ENCODE data around the gene PLXNB2.

The PLXNB2 gene

GRCh38 chr22:50309601-50309991, 2.1 kb upstream of the PLXNB2 start:
- Histone ChIP-seq H3K4me1 (ENCODE audit: insufficient read depth, low read length) (peaks cover 17% of the 10 kb centered on the region), H3K79me2 (ENCODE audit: insufficient read depth, low read length) (no peaks in the 10 kb centered on the region), H3K27ac (ENCODE audit: low read length) (no peak overlapping the region), H3K36me3 (ENCODE audit: insufficient read depth, low read length) (no peaks in the 10 kb centered on the region), H3K27me3 (ENCODE audit: insufficient read depth, low read length, poor library complexity) (peaks cover 26% of the 10 kb centered on the region), H3K4me3 (ENCODE audit: low read depth in 1 of 2, low read length in 2 of 2) (no peak overlapping the region), H3K9ac (ENCODE audit: low read depth, low read length) (no peak overlapping the region), H4K20me1 (ENCODE audit: insufficient read depth, low read length) (peaks cover 21% of the 10 kb centered on the region), H3K4me2 (ENCODE audit: insufficient read depth, low read length) (no peak overlapping the region), H3K9me3 (ENCODE audit: insufficient read depth, low read length, severe bottlenecking) (no peaks in the 10 kb centered on the region), H2AFZ (ENCODE audit: low read depth, low read length) (no peak overlapping the region)
- DNase-seq (no peak), ATAC-seq (ENCODE audit: insufficient read depth, low read depth) (no peak)
- TF ChIP-seq CTCF (IDR thresholded peaks at IDR 0.05; ENCODE audit: borderline replicate concordance, extremely low read depth, low read length, poor library complexity, severe bottlenecking): no peak
- TF ChIP-seq EZH2 (IDR thresholded peaks at IDR 0.05; ENCODE audit: borderline replicate concordance, low read depth, low read length, severe bottlenecking): no peak

DNA sequence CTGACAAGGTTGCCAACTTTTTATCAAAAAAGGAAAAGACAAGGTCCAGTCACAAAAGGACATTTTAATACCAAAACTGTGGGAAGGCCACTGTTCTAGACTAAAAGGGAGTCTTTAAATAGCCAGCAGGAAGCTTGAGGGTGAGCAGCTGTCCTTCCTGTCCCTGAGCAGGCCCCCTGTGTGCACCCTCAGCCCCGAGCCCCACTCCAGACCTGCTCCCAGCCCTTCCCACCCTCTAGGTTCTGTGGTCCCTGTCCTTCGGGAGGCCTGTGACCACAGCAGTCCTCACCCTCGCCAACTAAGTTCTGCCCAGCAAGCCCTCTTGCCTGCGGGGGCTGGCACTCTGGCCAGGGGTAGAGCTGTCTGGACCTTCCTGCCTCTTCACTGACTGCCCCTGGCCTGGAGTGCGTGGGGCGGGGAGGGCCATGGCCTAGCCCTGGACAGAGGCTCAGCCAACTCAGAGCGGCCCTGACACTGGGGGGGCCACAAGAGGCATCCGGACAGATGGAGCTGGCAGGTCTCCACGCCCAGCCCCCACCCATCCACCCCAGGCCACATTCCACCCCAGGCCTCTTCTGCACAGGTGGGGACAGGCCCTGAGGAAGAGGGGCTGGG, 1.6 kb upstream of the PLXNB2 start:
- peaks cover 15% of the 10 kb centered on the region for H3K4me1 ChIP-seq (ENCODE audit: insufficient read depth, low read length)
- DNase-seq: no peak

GRCh38 chr22:50308597-50308935, 1.1 kb upstream of the PLXNB2 start:
- H3K36me3 ChIP-seq (ENCODE audit: insufficient read depth, low read length): no peaks in the 10 kb centered on the region
- H3K4me2 ChIP-seq (ENCODE audit: insufficient read depth, low read length): no peak overlapping the region
- DNase-seq: no peak
- peaks cover 15% of the 10 kb centered on the region for H3K4me1 ChIP-seq (ENCODE audit: insufficient read depth, low read length)
- H3K79me2 ChIP-seq (ENCODE audit: insufficient read depth, low read length): no peaks in the 10 kb centered on the region
- ATAC-seq (ENCODE audit: insufficient read depth, low read depth): no peak
- H2AFZ ChIP-seq (ENCODE audit: low read depth, low read length): no peak overlapping the region
- H3K9ac ChIP-seq (ENCODE audit: low read depth, low read length): no peak overlapping the region
- H4K20me1 ChIP-seq (ENCODE audit: insufficient read depth, low read length): peaks cover 25% of the 10 kb centered on the region
- TF ChIP-seq CTCF (IDR thresholded peaks at IDR 0.05; ENCODE audit: borderline replicate concordance, extremely low read depth, low read length, poor library complexity, severe bottlenecking) (no peak), EZH2 (IDR thresholded peaks at IDR 0.05; ENCODE audit: borderline replicate concordance, low read depth, low read length, severe bottlenecking) (no peak)
- H3K9me3 ChIP-seq (ENCODE audit: insufficient read depth, low read length, severe bottlenecking): no peaks in the 10 kb centered on the region
- no peak overlapping the region for H3K27ac ChIP-seq (ENCODE audit: low read length)
- no peak overlapping the region for H3K4me3 ChIP-seq (ENCODE audit: low read depth in 1 of 2, low read length in 2 of 2)
- H3K27me3 ChIP-seq (ENCODE audit: insufficient read depth, low read length, poor library complexity): peaks cover 19% of the 10 kb centered on the region

More for the DNA sequence above, 1.6 kb upstream of the PLXNB2 start:
- Histone ChIP-seq H3K9ac (ENCODE audit: low read depth, low read length) (no peak overlapping the region), H3K36me3 (ENCODE audit: insufficient read depth, low read length) (no peaks in the 10 kb centered on the region), H3K27me3 (ENCODE audit: insufficient read depth, low read length, poor library complexity) (peaks cover 21% of the 10 kb centered on the region), H3K79me2 (ENCODE audit: insufficient read depth, low read length) (no peaks in the 10 kb centered on the region), H3K4me2 (ENCODE audit: insufficient read depth, low read length) (no peak overlapping the region), H3K27ac (ENCODE audit: low read length) (no peak overlapping the region), H4K20me1 (ENCODE audit: insufficient read depth, low read length) (peaks cover 24% of the 10 kb centered on the region), H3K9me3 (ENCODE audit: insufficient read depth, low read length, severe bottlenecking) (no peaks in the 10 kb centered on the region), H2AFZ (ENCODE audit: low read depth, low read length) (no peak overlapping the region), H3K4me3 (ENCODE audit: low read depth in 1 of 2, low read length in 2 of 2) (no peak overlapping the region)
- no peak for ATAC-seq (ENCODE audit: insufficient read depth, low read depth)
- TF ChIP-seq CTCF (IDR thresholded peaks at IDR 0.05; ENCODE audit: borderline replicate concordance, extremely low read depth, low read length, poor library complexity, severe bottlenecking) (no peak), EZH2 (IDR thresholded peaks at IDR 0.05; ENCODE audit: borderline replicate concordance, low read depth, low read length, severe bottlenecking) (no peak)

Measured in DND-41 (cell line).